K562 (cell line): Measurements from ENCODE around the gene EPHA2. TPM values are rescaled to one million over a fixed set of nuclear protein-coding genes. Genes with fewer than 3 reads are reported as not detected.

Experiments used
- ATAC-seq: fragments of 200-7000 bp; cut with Tn5 transposase; 3 replicates; pipeline ENCODE4 v1.9.1; 2020; ENCODE audit warnings: moderate library complexity
- BruUV-seq: library from RNA; stranded (reverse); fragments of 400-500 nt; replicated peaks from 2 replicates; lab custom pipeline; 2021; lab: Mats Ljungman, UMichigan
- CTCF ChIA-PET: fragments of 300-600 bp; formaldehyde crosslinking; extraction: SDS; loops from one replicate; lab custom pipeline; 2021; ENCODE audit warnings: low intra/inter-chr PET ratio; lab: Yijun Ruan, JAX
- POLR2A ChIA-PET: fragments of 300-600, 350-650 bp; sonication (Branson Sonifier 250); formaldehyde crosslinking; extraction: SDS; loops from one replicate; lab custom pipeline; 2021; ENCODE audit warnings: antibody characterized with exemption, inconsistent platforms; lab: Yijun Ruan, JAX
- DNase-seq, 4 experiments: peaks; one replicate each; pipeline versions ENCODE4 v3.0.0 to v3.0.0-alpha.2; 2011 to 2018; ENCODE audit warnings: low spot score in 3 of 4, mixed read lengths in 3 of 4; ENCODE audit errors: extremely low read depth in 1 of 4
- FAIRE-seq: peaks from 2 replicates; lab custom pipeline; 2011; peaks lifted over from hg19 to GRCh38; lab: Jason Lieb, UNC
- H2AFZ ChIP-seq: 2 replicates; pipeline ENCODE4 v1.6.0; 2011; ENCODE audit warnings: low read depth, low read length, control low read depth, inconsistent platforms
- H3K27ac ChIP-seq: fragments of 200-600 bp; 3 replicates; pipeline ENCODE4 v1.8.0; 2011; ENCODE audit warnings: low read depth, mild to moderate bottlenecking, control low read depth, inconsistent platforms, low read length, moderate library complexity, mixed read lengths; ENCODE audit errors: extremely low read depth
- H3K27me3 ChIP-seq, 2 experiments: fragments of 300-600 bp in 1 of 2; 2 replicates in 1 of 2; 3 replicates in 1 of 2; pipeline versions ENCODE4 v1.6.0 to v1.8.0; 2011; ENCODE audit warnings: inconsistent platforms in 2 of 2, low read length in 2 of 2, mild to moderate bottlenecking in 1 of 2, mixed read lengths in 1 of 2, moderate library complexity in 1 of 2; ENCODE audit not compliant: control insufficient read depth in 2 of 2, insufficient read depth in 2 of 2
- H3K36me3 ChIP-seq: fragments of 300-600 bp; 3 replicates; pipeline ENCODE4 v1.8.0; 2011; ENCODE audit warnings: mild to moderate bottlenecking, low read length, inconsistent platforms; ENCODE audit not compliant: control insufficient read depth, insufficient read depth
- H3K4me1 ChIP-seq, 2 experiments: fragments of 200-600 bp in 1 of 2; replicated peaks in 1 of 2; 2 replicates in 1 of 2; 3 replicates in 1 of 2; pipeline versions ENCODE4 v1.5.1 to v1.8.0; 2011; ENCODE audit warnings: inconsistent platforms in 2 of 2, low read length in 2 of 2, mild to moderate bottlenecking in 1 of 2, mixed read lengths in 1 of 2, moderate library complexity in 1 of 2; ENCODE audit not compliant: control insufficient read depth in 2 of 2, insufficient read depth in 2 of 2
- H3K4me2 ChIP-seq: 2 replicates; pipeline ENCODE4 v1.6.1; 2011; ENCODE audit warnings: low read length, control low read depth, inconsistent platforms, mixed read lengths; ENCODE audit not compliant: insufficient read depth
- H3K4me3 ChIP-seq: fragments of 200-600 bp; sonication (generic), shearing (Covaris generic); 2 replicates; pipeline ENCODE4 v1.5.1; 2016; ENCODE audit warnings: control low read depth, inconsistent platforms
- H3K79me2 ChIP-seq: fragments of 200-600 bp; 3 replicates; pipeline ENCODE4 v1.8.0; 2011; ENCODE audit warnings: low read length, inconsistent platforms; ENCODE audit not compliant: control insufficient read depth, insufficient read depth
- H3K9ac ChIP-seq, 2 experiments: 2 replicates each; pipeline versions ENCODE4 v1.6.0 to v1.6.1; 2011; ENCODE audit warnings: low read depth in 2 of 2, low read length in 2 of 2, control low read depth in 1 of 2, inconsistent platforms in 1 of 2, mild to moderate bottlenecking in 1 of 2, mixed read lengths in 1 of 2; ENCODE audit not compliant: insufficient read depth in 1 of 2
- H3K9me1 ChIP-seq: one replicate; pipeline ENCODE4 v1.6.0; 2011; ENCODE audit warnings: inconsistent platforms, mild to moderate bottlenecking, low read length, moderate library complexity; ENCODE audit not compliant: control insufficient read depth, insufficient read depth
- H3K9me3 ChIP-seq: replicated peaks from 2 replicates; pipeline ENCODE4 v1.5.1; 2011; ENCODE audit warnings: low read depth, low read length, inconsistent platforms; ENCODE audit not compliant: control insufficient read depth, insufficient read depth
- H4K20me1 ChIP-seq: replicated peaks from 2 replicates; pipeline ENCODE4 v1.6.1; 2011; ENCODE audit warnings: low read length, inconsistent platforms, mixed read lengths; ENCODE audit not compliant: control insufficient read depth, insufficient read depth
- BHLHE40 ChIP-seq: IDR thresholded peaks from 2 replicates; pipeline ENCODE4 v1.6.1; 2011; ENCODE audit warnings: low read length, improper control_type of control experiment
- GABPB2 ChIP-seq: fragments of 250-450 bp; sonication (Bioruptor Pico); conservative IDR thresholded peaks from 2 replicates; pipeline ENCODE4 v1.5.1; 2021; ENCODE audit warnings: mild to moderate bottlenecking
- MYNN ChIP-seq, 2 experiments: sonication (generic); formaldehyde crosslinking in 1 of 2; IDR thresholded peaks; 2 replicates each; pipeline versions ENCODE4 v1.5.0 to v1.6.1; 2016 to 2020; ENCODE audit warnings: antibody characterized with exemption in 1 of 2, missing genetic modification reagents in 1 of 2
- NRF1 ChIP-seq, 2 experiments: fragments of 450-650 bp; IDR thresholded peaks in 1 of 2; conservative IDR thresholded peaks in 1 of 2; 2 replicates each; pipeline ENCODE4 v1.6.1; 2014; ENCODE audit warnings: mild to moderate bottlenecking in 2 of 2
- PRPF4 ChIP-seq: fragments of 200-400 bp; formaldehyde crosslinking; IDR thresholded peaks from one replicate; pipeline ENCODE4 v1.6.1; 2017; ENCODE audit warnings: low read length, low read depth, mild to moderate bottlenecking; ENCODE audit not compliant: insufficient read depth, poor library complexity, severe bottlenecking
- RFX5 ChIP-seq: IDR thresholded peaks from 2 replicates; pipeline ENCODE4 v1.6.1; 2011; ENCODE audit warnings: low read depth, mild to moderate bottlenecking, improper control_type of control experiment, low read length
- RFX7 ChIP-seq: fragments of 250-450 bp; sonication (Bioruptor Pico); IDR thresholded peaks from 2 replicates; pipeline ENCODE4 v1.5.1; 2021; ENCODE audit warnings: mild to moderate bottlenecking
- SMARCA5 ChIP-seq: fragments of 450-650 bp; IDR thresholded peaks from 2 replicates; pipeline ENCODE4 v1.6.1; 2016
- WGBS: fragments of 100-300 bp; shearing (Covaris generic); methylation state at CpG from one replicate; pipeline ENCODE4 v1.1.6; 2016; ENCODE audit warnings: low coverage, mixed read lengths; ENCODE audit not compliant: insufficient coverage; ENCODE audit errors: missing lambda C conversion rate; 5-methylcytosine and 5-hydroxymethylcytosine counted together
- in situ Hi-C: fragments of 300-500 bp; cut with MboI; formaldehyde crosslinking; loops from 4 replicates; pipeline ENCODE4 v1.15.0; 2018; ENCODE audit warnings: inconsistent platforms, mixed read lengths
- intact Hi-C: fragments of 100-400 bp; cut with micrococcal nuclease; formaldehyde crosslinking; loops from 2 replicates; pipeline ENCODE4 v1.14.2; 2022
- polyA plus RNA-seq, 8 experiments: library from polyadenylated mRNA; depleted of rRNA in 4 of 8; stranded (reverse) in 5 of 8; unstranded in 3 of 8; fragments of >200 nt; fragmentation: Nextera tagmentation in 2 of 8; fragmentation: Illumina TruSeq in 1 of 8; extraction: Ambion mirVana in 2 of 8; extraction: Trizol in 1 of 8; gene quantifications; 2 replicates each; pipeline versions ENCODE4 v1.2.1 to v1.2.3, GENCODE V29; 2011 to 2014; ENCODE audit warnings: inconsistent platforms in 1 of 8, missing spikeins in 1 of 8
- total RNA-seq, 7 experiments: library from RNA; depleted of rRNA in 6 of 7; stranded (reverse); fragments of >200 nt in 6 of 7; fragmentation: Illumina TruSeq in 2 of 7; extraction: Trizol in 2 of 7; gene quantifications; 2 replicates each; pipeline versions ENCODE4 v1.2.1 to v1.2.3, GENCODE V29; 2011 to 2021; ENCODE audit warnings: low replicate concordance in 1 of 7
- TF ChIP-seq, protein P1 (sequence below): fragments of 250-450 bp; sonication (Bioruptor Pico); IDR thresholded peaks from 2 replicates; pipeline ENCODE4 v1.8.0; 2022; ENCODE audit warnings: inconsistent platforms, mild to moderate bottlenecking, moderate library complexity, borderline replicate concordance
- TF ChIP-seq, protein P2 (sequence below), 2 experiments: IDR thresholded peaks; 2 replicates each; pipeline ENCODE4 v1.6.1; 2011; ENCODE audit warnings: borderline replicate concordance in 1 of 2, control low read depth in 1 of 2, low read depth in 1 of 2, low read length in 1 of 2, mild to moderate bottlenecking in 1 of 2, mixed read lengths in 1 of 2, moderate library complexity in 1 of 2; ENCODE audit not compliant: insufficient read depth in 1 of 2, insufficient read length in 1 of 2, poor library complexity in 1 of 2, severe bottlenecking in 1 of 2; ENCODE audit errors: extremely low read depth in 1 of 2

EPHA2 gene
- total and polyA plus RNA-seq, 9 of the 15 experiments (the other 6 are each of a cell fraction or from before 2014, with no cell fraction given), result 0.04 to 0.40 (median 0.07) TPM; not detected in 4

DNA sequence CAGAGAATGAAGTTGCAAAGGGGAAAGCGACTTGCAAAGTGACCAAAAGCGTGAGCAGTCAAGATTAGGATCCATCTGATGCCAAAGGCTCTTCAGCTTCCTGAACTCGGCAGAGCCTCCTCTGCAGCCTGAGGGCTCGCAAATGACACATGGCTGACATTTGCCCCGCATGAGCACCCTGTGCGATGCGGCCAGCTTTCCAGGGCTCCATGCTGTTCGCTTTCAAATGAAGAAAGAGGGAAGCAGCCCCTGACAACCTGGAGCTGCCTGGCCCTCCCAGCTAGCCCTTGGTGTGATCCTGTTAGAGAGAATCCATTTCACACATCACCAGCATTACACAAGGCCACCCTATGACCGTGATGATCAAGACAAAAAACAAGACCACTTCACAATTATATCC is 62.3 kb downstream of the EPHA2 start:
- H3K4me1 ChIP-seq, result peaks cover 7 to 27% of the 10 kb centered on the region in 2 experiments; a peak in 4 of 5 replicates
- no peak overlapping the region for H3K4me3 ChIP-seq
- 0 out of 4 replicates have a peak, but pooled peaks of 1 of the 2 experiments have one; percentile 12 for TF ChIP-seq NRF1 (conservative IDR thresholded peaks at IDR 0.05 in 1 of 2, IDR thresholded peaks at IDR 0.05 in 1 of 2)
- TF ChIP-seq RFX5, result no peak
- TF ChIP-seq PRPF4, result no peak
- TF ChIP-seq RFX7 (CRISPR knock-in tag), result no peak
- TF ChIP-seq, protein P1, sequence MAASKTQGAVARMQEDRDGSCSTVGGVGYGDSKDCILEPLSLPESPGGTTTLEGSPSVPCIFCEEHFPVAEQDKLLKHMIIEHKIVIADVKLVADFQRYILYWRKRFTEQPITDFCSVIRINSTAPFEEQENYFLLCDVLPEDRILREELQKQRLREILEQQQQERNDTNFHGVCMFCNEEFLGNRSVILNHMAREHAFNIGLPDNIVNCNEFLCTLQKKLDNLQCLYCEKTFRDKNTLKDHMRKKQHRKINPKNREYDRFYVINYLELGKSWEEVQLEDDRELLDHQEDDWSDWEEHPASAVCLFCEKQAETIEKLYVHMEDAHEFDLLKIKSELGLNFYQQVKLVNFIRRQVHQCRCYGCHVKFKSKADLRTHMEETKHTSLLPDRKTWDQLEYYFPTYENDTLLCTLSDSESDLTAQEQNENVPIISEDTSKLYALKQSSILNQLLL (CRISPR knock-in tag), result no peak
- TF ChIP-seq GABPB2 (CRISPR knock-in tag), result no peak
- no peak for TF ChIP-seq MYNN (IDR thresholded peaks at IDR 0.05)
- no peak for TF ChIP-seq MYNN (CRISPR knock-in tag; IDR thresholded peaks at IDR 0.05)
- peak; percentile 22; the same call in 1 of the 2 replicates for TF ChIP-seq BHLHE40
- no peak for TF ChIP-seq SMARCA5
- TF ChIP-seq, protein P2, sequence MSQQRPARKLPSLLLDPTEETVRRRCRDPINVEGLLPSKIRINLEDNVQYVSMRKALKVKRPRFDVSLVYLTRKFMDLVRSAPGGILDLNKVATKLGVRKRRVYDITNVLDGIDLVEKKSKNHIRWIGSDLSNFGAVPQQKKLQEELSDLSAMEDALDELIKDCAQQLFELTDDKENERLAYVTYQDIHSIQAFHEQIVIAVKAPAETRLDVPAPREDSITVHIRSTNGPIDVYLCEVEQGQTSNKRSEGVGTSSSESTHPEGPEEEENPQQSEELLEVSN (IDR thresholded peaks at IDR 0.05; ENCODE audit: borderline replicate concordance in 1 of 2, extremely low read depth in 1 of 2, insufficient read depth in 1 of 2, insufficient read length in 1 of 2, low read depth in 1 of 2, low read length in 1 of 2, poor library complexity in 1 of 2, severe bottlenecking in 1 of 2), result peak in 1 of 2 experiments; percentile 21
- no peaks in the 10 kb centered on the region for H3K9me1 ChIP-seq
- no peaks in the 10 kb centered on the region for H3K36me3 ChIP-seq
- H3K79me2 ChIP-seq, result no peaks in the 10 kb centered on the region
- H3K27me3 ChIP-seq, result peaks cover 8 to 26% of the 10 kb centered on the region in 2 experiments; a peak in 4 of 5 replicates
- WGBS, result 9% methylated on average over 9 of the region's 9 CpGs
- H2AFZ ChIP-seq, result no peak overlapping the region; the same call in 1 of the 2 replicates
- peak overlapping the region in 1 of 2 experiments; percentile 77; a peak in 2 of 4 replicates for H3K9ac ChIP-seq
- no peak overlapping the region for H3K4me2 ChIP-seq
- DNase-seq, result no peak
- peak; percentile 20; the same call in 2 of the 3 replicates for ATAC-seq
- BruUV-seq, result no TSS peak
- H3K27ac ChIP-seq, result no peak overlapping the region
- intact Hi-C loops (no loop called here), in situ Hi-C loops (no loop called here)
- ChIA-PET POLR2A (interaction anchor here (0.5 to 1.2 kb wide), 8 partner anchors 9 to 509 kb away, joined by 3 to 5 read pairs (median 4); no protein-coding TSS in a partner anchor), CTCF (no interaction called here)
- H3K9me3 ChIP-seq, result no peaks in the 10 kb centered on the region
- H4K20me1 ChIP-seq, result no peaks in the 10 kb centered on the region
- FAIRE-seq, result peak; percentile 72
